HG02852 (cell line): Measurements from ENCODE around the gene ADAM22.
"Not testable (repeated sequence)": the region's sequence is repeated elsewhere in the genome, so short reads cannot be mapped to it uniquely, and the experiment has no call there.

Source experiments
- ATAC-seq: cut with Tn5 transposase; IDR thresholded peaks from one replicate; pipeline ENCODE4 v1.9.1; 2021; ENCODE audit warnings: mild to moderate bottlenecking, moderate library complexity; ENCODE audit not compliant: unreplicated experiment

ADAM22 gene

DNA sequence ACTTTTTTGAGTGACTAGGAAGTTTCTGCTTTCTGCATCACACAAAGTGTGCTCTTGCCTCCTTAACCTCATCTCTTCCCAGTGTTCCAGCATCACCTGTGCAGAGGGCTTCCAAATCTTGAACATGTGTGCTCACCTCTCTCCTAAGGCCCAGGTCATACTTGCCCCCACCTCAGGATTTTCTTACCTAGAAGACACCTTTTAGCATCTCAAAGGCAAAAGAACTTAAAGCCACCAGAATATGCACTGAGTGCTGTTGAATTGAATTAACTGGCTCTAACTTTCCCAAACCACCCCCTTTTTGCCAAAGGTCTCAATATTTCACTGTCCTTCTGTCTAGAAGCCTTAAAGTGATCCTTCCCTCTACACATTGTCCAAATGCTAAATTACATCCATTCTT lies 219.3 kb downstream of the ADAM22 start:
- ATAC-seq: no peak

DNA sequence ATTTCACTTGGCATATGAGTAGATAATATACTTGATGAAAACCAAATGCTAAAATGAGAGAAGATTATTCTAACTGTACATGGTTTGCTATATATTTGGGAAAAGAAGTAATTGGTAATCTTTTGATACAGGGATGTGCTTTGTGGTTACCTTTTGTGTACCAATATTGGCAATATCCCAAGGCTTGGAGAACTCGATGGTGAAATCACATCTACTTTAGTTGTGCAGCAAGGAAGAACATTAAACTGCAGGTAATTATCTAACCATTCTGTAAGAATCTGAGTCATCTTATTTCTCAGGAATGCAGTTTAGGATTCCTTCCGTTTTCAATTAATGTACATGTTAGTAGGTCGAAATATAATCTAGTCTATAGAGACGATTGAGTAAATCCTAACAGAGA lies 221.7 kb downstream of the ADAM22 start:
- no peak for ATAC-seq

DNA sequence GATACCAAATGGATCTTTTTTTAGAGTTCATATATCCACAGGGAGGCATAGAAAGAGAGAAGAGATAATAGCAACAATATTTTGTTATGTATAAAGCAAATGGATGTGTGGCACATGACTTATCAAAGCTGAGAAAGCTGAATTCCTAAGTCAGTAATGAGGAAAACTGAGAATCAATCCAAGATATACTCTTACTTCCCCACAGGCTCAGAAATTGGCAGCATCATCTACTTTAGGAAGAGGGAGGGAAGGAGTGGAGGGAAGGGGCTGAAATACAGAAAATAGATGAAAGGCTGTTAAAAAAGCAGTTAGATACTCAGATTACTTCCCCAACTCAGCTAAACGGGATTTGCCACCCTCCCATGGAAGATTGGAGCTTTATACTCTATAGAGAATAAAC lies 222.3 kb downstream of the ADAM22 start:
- ATAC-seq: no peak

DNA sequence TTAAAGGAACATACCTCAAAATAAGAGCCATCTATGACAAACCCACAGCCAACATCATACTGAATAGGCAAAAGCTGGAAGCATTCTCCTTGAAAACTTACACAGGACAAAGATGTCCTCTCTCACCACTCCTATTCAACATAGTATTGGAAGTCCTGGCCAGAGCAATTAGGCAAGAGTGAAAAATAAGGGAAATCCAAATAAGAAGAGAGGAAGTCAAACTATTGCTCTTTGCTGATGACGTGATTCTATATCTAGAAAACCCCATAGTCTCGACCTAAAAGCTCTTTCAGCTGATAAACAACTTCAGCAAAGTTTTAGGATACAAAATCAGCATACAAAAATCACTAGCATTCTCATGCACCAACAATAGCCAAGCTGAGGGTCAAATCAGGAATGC lies 225.7 kb downstream of the ADAM22 start:
- ATAC-seq: not testable (repeated sequence)

DNA sequence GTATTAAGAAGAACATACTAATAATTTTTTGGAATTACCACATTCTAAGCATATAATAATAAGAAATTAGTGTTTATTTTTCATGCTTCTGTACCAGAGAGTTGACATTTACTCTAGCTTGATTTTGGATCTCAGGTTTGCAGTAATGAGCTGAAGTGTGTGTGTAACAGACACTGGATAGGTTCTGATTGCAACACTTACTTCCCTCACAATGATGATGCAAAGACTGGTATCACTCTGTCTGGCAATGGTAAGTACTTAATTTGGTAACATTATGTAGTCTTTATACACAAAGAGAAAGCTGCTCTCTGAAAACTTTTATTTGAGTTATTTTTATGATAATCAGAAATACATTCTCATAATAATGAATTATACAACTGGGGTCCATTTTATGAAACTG lies 231.6 kb downstream of the ADAM22 start:
- no peak for ATAC-seq

- no peak for ATAC-seq
These were observed 233.2 kb downstream of the ADAM22 start for GRCh38 chr7:88167223-88167622.

- no peak for ATAC-seq
These were observed 233.7 kb downstream of the ADAM22 start for GRCh38 chr7:88167721-88168120.

- peak; percentile 51 for ATAC-seq
These were observed 235.8 kb downstream of the ADAM22 start for GRCh38 chr7:88169717-88170320.

DNA sequence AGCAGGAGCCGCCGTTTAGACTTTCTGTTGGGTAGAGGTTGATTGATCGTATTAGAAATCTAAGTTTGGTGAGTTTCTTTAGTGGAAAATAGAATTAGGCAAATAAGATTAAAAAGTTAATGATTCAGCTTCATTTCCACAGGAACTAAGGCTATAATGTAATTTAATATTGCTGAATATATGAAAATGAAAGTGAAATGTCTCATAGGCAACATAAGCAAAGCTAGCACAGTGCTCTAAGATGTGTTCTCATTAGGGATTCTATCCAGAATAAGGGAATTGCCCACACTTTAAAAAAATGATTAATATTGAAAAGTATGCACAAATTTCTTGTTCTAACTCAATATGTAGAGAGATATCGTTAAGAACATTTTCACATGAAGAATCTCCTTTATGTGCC lies 238.8 kb downstream of the ADAM22 start:
- no peak for ATAC-seq

DNA sequence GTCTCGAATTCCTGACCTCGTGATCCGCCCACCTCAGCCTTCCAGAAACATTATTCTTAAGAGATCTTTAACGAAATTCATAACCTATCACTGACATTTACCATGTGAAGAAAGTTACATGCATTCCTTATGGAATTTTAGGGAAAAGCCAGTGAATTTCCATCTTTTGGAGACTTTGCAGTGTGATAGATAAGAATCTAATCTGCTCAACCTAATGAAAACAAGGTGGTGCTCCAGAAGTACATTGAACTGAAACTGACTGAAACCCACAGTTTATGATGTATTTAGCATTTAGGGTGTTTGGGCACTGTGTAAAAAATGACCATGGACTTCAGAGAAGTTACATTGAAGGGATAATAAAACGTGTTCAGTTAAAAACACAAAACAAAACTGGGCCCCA lies 242.1 kb downstream of the ADAM22 start:
- no peak for ATAC-seq

DNA sequence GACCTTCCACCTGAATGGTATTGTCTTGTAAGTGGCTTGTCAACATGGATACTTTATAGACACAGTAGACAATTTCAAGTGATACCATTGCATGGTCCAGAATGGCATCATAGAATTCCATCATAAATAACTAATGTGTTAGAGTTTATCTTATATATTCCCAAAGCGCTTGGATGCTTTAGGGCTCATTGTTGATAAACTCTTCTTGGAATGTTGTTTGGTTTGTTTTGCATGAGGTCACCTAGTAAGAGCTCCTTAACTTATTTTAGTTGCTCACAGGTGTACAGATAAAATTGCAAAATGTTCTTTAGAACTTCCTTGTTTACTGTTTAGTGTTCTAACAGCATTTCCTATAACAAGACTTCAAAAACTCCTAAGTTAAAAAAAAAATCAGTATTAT lies 249.0 kb downstream of the ADAM22 start:
- ATAC-seq: no peak

DNA sequence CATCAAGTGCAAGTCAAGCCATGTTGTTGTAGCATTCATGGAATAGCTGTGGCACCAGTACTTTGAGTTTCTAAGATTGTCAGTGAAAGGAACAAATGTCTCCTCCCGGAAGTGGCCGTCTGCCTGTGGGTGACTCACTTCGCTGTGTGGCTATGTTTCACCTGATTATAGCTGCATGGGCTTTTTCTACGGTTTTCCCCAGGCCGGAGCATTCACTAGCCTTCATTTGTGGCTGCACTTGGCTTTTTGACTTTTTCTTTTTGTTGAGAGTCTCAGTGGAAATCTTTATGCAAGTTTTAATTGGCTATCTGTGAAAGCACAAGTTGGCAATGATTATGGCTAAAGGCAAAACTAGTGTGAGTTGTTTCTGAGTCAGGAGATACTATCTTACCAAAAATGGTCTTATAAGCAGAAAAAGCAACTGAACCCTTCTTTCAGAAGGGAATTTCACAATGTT lies 250.8 kb downstream of the ADAM22 start:
- ATAC-seq: peak; percentile 72

DNA sequence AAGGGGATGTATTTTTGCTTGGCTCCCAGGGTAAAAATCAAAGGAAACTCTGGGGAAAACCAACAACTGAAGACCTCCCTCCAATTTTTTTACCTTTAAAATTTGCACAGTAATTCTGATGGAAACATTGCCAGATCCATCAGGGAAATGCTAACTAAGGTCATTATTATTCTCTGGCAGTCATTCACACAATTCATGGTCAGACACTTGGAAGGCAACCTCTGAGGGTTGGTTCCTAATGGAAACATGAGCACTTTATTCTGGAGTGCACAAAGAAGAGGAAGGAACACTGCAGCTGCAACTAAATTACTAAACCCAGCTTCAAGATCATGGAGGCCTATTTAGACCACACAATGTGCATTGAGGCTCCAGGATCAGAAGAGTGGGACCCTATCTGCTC lies 251.6 kb downstream of the ADAM22 start:
- ATAC-seq: no peak

DNA sequence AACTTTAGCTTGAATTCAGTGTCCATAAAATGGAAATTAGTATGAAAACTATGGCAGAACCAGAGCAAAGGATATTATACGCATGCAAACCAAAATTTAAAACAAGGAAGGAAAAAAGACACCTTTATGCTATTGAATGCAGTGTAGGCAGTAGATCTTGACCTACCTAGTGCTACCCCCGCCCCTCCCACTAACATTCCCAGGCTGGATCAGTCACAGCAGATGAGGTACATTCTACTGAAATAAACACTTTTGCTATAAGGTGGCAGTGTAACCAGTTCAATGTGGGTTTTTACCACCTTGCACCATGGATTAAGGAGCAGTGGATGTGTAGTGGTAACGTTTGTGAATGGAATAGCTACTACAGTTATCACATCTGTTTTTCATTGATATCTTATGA lies 257.9 kb downstream of the ADAM22 start:
- ATAC-seq: no peak

GRCh38 chr7:88200261-88200660 lies 266.2 kb downstream of the ADAM22 start:
- no peak for ATAC-seq

GRCh38 chr7:88200789-88201188 lies 266.7 kb downstream of the ADAM22 start:
- ATAC-seq: no peak

GRCh38 chr7:88201305-88201704 lies 267.3 kb downstream of the ADAM22 start:
- no peak for ATAC-seq

GRCh38 chr7:88202278-88202677 lies 268.2 kb downstream of the ADAM22 start:
- ATAC-seq: no peak

- ATAC-seq: no peak
These were observed 268.7 kb downstream of the ADAM22 start for GRCh38 chr7:88202799-88203198.

DNA sequence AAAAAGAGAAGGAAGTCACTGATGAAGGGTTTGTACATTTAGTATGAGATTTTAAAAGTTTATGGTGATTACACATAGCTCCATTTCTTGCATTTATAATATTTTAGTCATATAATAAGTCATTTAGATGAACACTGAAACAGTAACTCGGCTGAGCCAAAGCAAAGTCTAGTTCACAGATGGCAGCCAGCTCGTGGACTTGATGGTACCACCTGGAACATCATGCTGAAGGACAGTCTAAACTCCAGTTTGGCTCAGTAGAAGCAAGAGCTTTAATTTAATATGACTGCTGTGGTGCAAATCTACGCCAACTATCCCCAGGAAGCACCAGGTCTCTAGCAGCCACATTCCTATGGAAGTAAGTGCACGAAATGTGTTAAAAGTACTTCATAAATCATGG lies 269.4 kb downstream of the ADAM22 start:
- no peak for ATAC-seq

- ATAC-seq: no peak
These were observed 270.6 kb downstream of the ADAM22 start for GRCh38 chr7:88204525-88205110.

DNA sequence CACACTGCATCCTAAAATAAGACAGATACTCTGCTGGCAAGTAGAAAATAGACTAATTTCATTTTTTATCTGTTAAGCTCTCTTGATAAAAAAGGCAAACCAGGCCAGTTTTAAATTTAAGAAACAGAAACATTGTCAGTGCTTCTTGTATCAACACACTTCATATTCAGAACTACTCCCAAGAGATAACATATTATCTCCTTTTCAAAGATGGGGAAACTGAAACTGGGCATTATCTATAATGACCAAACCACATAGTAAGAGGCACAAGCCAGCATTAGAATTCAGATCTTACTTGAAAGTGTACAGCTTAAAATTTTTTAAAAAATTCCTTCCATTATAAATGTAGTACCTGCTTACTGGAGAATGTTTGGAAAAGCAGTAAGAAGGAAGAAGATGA lies 271.1 kb downstream of the ADAM22 start:
- no peak for ATAC-seq

DNA sequence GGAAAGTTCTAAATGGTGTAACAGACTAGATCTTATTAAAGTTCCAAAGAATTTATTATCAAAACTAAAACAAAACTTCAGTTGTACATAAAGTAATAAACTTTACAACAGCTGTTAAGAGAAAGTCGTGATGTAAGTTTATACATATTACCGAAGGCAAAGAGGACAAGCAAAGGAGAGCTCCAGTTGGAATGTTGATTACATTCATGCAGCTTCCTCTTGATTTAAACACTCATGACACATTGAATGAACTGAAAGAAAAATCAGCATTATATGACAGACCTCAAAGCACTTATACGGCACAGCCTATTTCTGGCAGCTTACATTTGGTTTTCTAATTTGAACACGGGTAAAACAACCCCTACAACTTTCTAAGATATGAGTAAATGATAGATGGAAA lies 272.2 kb downstream of the ADAM22 start:
- no peak for ATAC-seq
